ENCODE data around the gene CRISPLD2. TPM values are rescaled to one million over a fixed set of nuclear protein-coding genes. Genes with fewer than 3 reads are reported as not detected.

The CRISPLD2 gene
- total and polyA plus RNA-seq, 7 experiments from 2014 or later = 0.38 to 14.4 (median 0.82) TPM

GRCh38 chr16:84952335-84953189 lies 132.8 kb downstream of the CRISPLD2 start:
- Histone ChIP-seq H3K4me3 (ENCODE audit: low read length) (no peak overlapping the region), H3K4me1 (ENCODE audit: control insufficient read depth in 2 of 2, insufficient read depth in 2 of 2, low read length in 2 of 2) (peaks cover 0 to 3% of the 10 kb centered on the region in 2 donors), H3K27me3 (ENCODE audit: control insufficient read depth in 2 of 2, insufficient read depth in 2 of 2, low read length in 2 of 2) (no peaks in the 10 kb centered on the region), H3K27ac (ENCODE audit: low read depth, low read length) (no peak overlapping the region), H3K9me3 (ENCODE audit: control insufficient read depth in 2 of 3, low read length in 3 of 3) (no peaks in the 10 kb centered on the region), H3K36me3 (ENCODE audit: control insufficient read depth in 2 of 3, insufficient read depth in 3 of 3, low read length in 3 of 3) (no peaks in the 10 kb centered on the region)
- intact Hi-C loops (cut with micrococcal nuclease) = loop anchor here (1.0 to 10.0 kb wide), 6 partner anchors 27 to 330 kb away; no protein-coding TSS in a partner anchor
- H3K36me3 Mint-ChIP-seq = no peaks in the 10 kb centered on the region
- DNase-seq (peak; percentile 28 to 80 (median 68)), ATAC-seq (peak; percentile 94)
- H3K4me1 Mint-ChIP-seq = peaks cover 0 to 12% (median 4%) of the 10 kb centered on the region in 7 donors
- H3K4me3 Mint-ChIP-seq = no peak overlapping the region
- ChIA-PET POLR2A (interaction anchor here (0.7 to 1.4 kb wide), 4 partner anchors 194 to 200 kb away, joined by 3 to 5 read pairs (median 4); no protein-coding TSS in a partner anchor), CTCF (interaction anchor here (0.6 to 7.0 kb wide), 17 partner anchors 11 to 387 kb away, joined by 3 to 138 read pairs (median 3); no protein-coding TSS in a partner anchor)
- H3K9me3 Mint-ChIP-seq = no peaks in the 10 kb centered on the region
- peak overlapping the region in 1 of 9 donors; percentile 9 for H3K27ac Mint-ChIP-seq
- peaks cover 0 to 4% (median 0%) of the 10 kb centered on the region in 5 donors for H3K27me3 Mint-ChIP-seq

- Mint-ChIP-seq H3K9me3 (no peaks in the 10 kb centered on the region), H3K4me1 (peaks cover 0 to 8% (median 4%) of the 10 kb centered on the region in 7 donors), H3K27me3 (peaks cover 0 to 4% (median 0%) of the 10 kb centered on the region in 5 donors), H3K4me3 (no peak overlapping the region), H3K36me3 (no peaks in the 10 kb centered on the region), H3K27ac (peak overlapping the region in 1 of 9 donors; percentile 82)
- Histone ChIP-seq H3K9me3 (ENCODE audit: control insufficient read depth in 2 of 3, low read length in 3 of 3) (no peaks in the 10 kb centered on the region), H3K4me3 (ENCODE audit: low read length) (no peak overlapping the region), H3K36me3 (ENCODE audit: control insufficient read depth in 2 of 3, insufficient read depth in 3 of 3, low read length in 3 of 3) (no peaks in the 10 kb centered on the region), H3K27ac (ENCODE audit: low read depth, low read length) (no peak overlapping the region), H3K4me1 (ENCODE audit: control insufficient read depth in 2 of 2, insufficient read depth in 2 of 2, low read length in 2 of 2) (peaks cover 0 to 3% of the 10 kb centered on the region in 2 donors), H3K27me3 (ENCODE audit: control insufficient read depth in 2 of 2, insufficient read depth in 2 of 2, low read length in 2 of 2) (no peaks in the 10 kb centered on the region)
- ATAC-seq = no peak
- ChIA-PET POLR2A (interaction anchor here (0.9 kb wide), 1 partner anchor 200 kb away, joined by 3 read pairs; no protein-coding TSS in a partner anchor), CTCF (interaction anchor here (0.6 to 7.0 kb wide), 8 partner anchors 10 to 387 kb away, joined by 3 to 138 read pairs (median 4); no protein-coding TSS in a partner anchor)
- intact Hi-C loops (cut with micrococcal nuclease) = loop anchor here (2.0 to 10.0 kb wide), 3 partner anchors 278 to 331 kb away; no protein-coding TSS in a partner anchor
- DNase-seq = no peak
Measured at GRCh38 chr16:84953190-84953746, 133.5 kb downstream of the CRISPLD2 start.

- Histone ChIP-seq H3K4me1 (ENCODE audit: control insufficient read depth in 2 of 2, insufficient read depth in 2 of 2, low read length in 2 of 2) (no peaks in the 10 kb centered on the region), H3K27me3 (ENCODE audit: control insufficient read depth in 2 of 2, insufficient read depth in 2 of 2, low read length in 2 of 2) (no peaks in the 10 kb centered on the region), H3K27ac (ENCODE audit: low read depth, low read length) (no peak overlapping the region), H3K9me3 (ENCODE audit: control insufficient read depth in 2 of 3, low read length in 3 of 3) (no peaks in the 10 kb centered on the region), H3K36me3 (ENCODE audit: control insufficient read depth in 2 of 3, insufficient read depth in 3 of 3, low read length in 3 of 3) (no peaks in the 10 kb centered on the region), H3K4me3 (ENCODE audit: low read length) (no peak overlapping the region)
- Mint-ChIP-seq H3K36me3 (no peaks in the 10 kb centered on the region), H3K4me1 (peaks cover 0 to 5% (median 4%) of the 10 kb centered on the region in 7 donors), H3K27ac (no peak overlapping the region), H3K4me3 (no peak overlapping the region), H3K27me3 (peaks cover 0 to 4% (median 0%) of the 10 kb centered on the region in 5 donors), H3K9me3 (no peaks in the 10 kb centered on the region)
- CTCF ChIA-PET = interaction anchor here (0.6 to 7.0 kb wide), 3 partner anchors 21 to 677 kb away, joined by 3 to 138 read pairs (median 4); no protein-coding TSS in a partner anchor
- intact Hi-C loops (cut with micrococcal nuclease) = loop anchor here in 1 of 2 donors (10.0 kb wide), 1 partner anchor 281 kb away; no protein-coding TSS in a partner anchor
- no peak for DNase-seq
- no peak for ATAC-seq
- POLR2A ChIA-PET = no interaction called here
Measured at GRCh38 chr16:84955427-84955826, 135.6 kb downstream of the CRISPLD2 start.

- Histone ChIP-seq H3K9me3 (ENCODE audit: control insufficient read depth in 2 of 3, low read length in 3 of 3) (no peaks in the 10 kb centered on the region), H3K27me3 (ENCODE audit: control insufficient read depth in 2 of 2, insufficient read depth in 2 of 2, low read length in 2 of 2) (no peaks in the 10 kb centered on the region), H3K27ac (ENCODE audit: low read depth, low read length) (no peak overlapping the region), H3K4me3 (ENCODE audit: low read length) (no peak overlapping the region), H3K36me3 (ENCODE audit: control insufficient read depth in 2 of 3, insufficient read depth in 3 of 3, low read length in 3 of 3) (no peaks in the 10 kb centered on the region), H3K4me1 (ENCODE audit: control insufficient read depth in 2 of 2, insufficient read depth in 2 of 2, low read length in 2 of 2) (no peaks in the 10 kb centered on the region)
- ChIA-PET POLR2A (no interaction called here), CTCF (interaction anchor here (1.1 kb wide), 2 partner anchors 12 to 203 kb away, joined by 3 to 4 read pairs; no protein-coding TSS in a partner anchor)
- Mint-ChIP-seq H3K4me1 (peaks cover 0 to 3% (median 2%) of the 10 kb centered on the region in 7 donors), H3K36me3 (no peaks in the 10 kb centered on the region), H3K4me3 (no peak overlapping the region), H3K9me3 (no peaks in the 10 kb centered on the region), H3K27ac (no peak overlapping the region), H3K27me3 (peaks cover 0 to 4% (median 0%) of the 10 kb centered on the region in 5 donors)
- intact Hi-C loops (cut with micrococcal nuclease) = loop anchor here in 1 of 2 donors (10.0 kb wide), 1 partner anchor 282 kb away; no protein-coding TSS in a partner anchor
- ATAC-seq = no peak
- no peak for DNase-seq
Measured at GRCh38 chr16:84957192-84957591, 137.4 kb downstream of the CRISPLD2 start.

GRCh38 chr16:84957792-84958191 lies 138.0 kb downstream of the CRISPLD2 start:
- Histone ChIP-seq H3K27me3 (ENCODE audit: control insufficient read depth in 2 of 2, insufficient read depth in 2 of 2, low read length in 2 of 2) (no peaks in the 10 kb centered on the region), H3K4me3 (ENCODE audit: low read length) (no peak overlapping the region), H3K4me1 (ENCODE audit: control insufficient read depth in 2 of 2, insufficient read depth in 2 of 2, low read length in 2 of 2) (no peaks in the 10 kb centered on the region), H3K27ac (ENCODE audit: low read depth, low read length) (no peak overlapping the region), H3K9me3 (ENCODE audit: control insufficient read depth in 2 of 3, low read length in 3 of 3) (no peaks in the 10 kb centered on the region), H3K36me3 (ENCODE audit: control insufficient read depth in 2 of 3, insufficient read depth in 3 of 3, low read length in 3 of 3) (no peaks in the 10 kb centered on the region)
- no peak for DNase-seq
- Mint-ChIP-seq H3K27me3 (peaks cover 0 to 4% (median 0%) of the 10 kb centered on the region in 5 donors), H3K27ac (no peak overlapping the region), H3K4me3 (no peak overlapping the region), H3K36me3 (no peaks in the 10 kb centered on the region), H3K9me3 (no peaks in the 10 kb centered on the region), H3K4me1 (no peaks in the 10 kb centered on the region)
- ATAC-seq = no peak
- ChIA-PET CTCF (interaction anchor here (1.1 kb wide), 2 partner anchors 11 to 203 kb away, joined by 3 to 4 read pairs; no protein-coding TSS in a partner anchor), POLR2A (no interaction called here)
- intact Hi-C loops (cut with micrococcal nuclease) = loop anchor here in 1 of 2 donors (10.0 kb wide), 1 partner anchor 283 kb away; no protein-coding TSS in a partner anchor

Measured in naive thymus-derived CD4-positive, alpha-beta T cell (primary cell).